HEK293 (cell line): ENCODE data around the gene TDRD10.

ENCODE experiments used
- CTCF ChIA-PET: fragments of 350-600 bp; formaldehyde crosslinking; extraction: SDS; loops from one replicate; lab custom pipeline; 2021; ENCODE audit warnings: antibody characterized with exemption; lab: Yijun Ruan, JAX
- POLR2A ChIA-PET: fragments of 300-600 bp; formaldehyde crosslinking; extraction: SDS; loops from one replicate; lab custom pipeline; 2020; ENCODE audit warnings: antibody characterized with exemption, inconsistent platforms; lab: Yijun Ruan, JAX
- H3K27ac ChIP-seq: fragments of 200-500 bp; sonication (Bioruptor generic); 2 replicates; pipeline ENCODE4 v1.5.1; 2014; ENCODE audit warnings: low read depth, low read length, control low read depth, inconsistent platforms; ENCODE audit errors: extremely low read depth
- H3K36me3 ChIP-seq, 2 experiments: fragments of 200-500 bp in 1 of 2; sonication (Bioruptor generic) in 1 of 2; 1 replicate in 1 of 2; 2 replicates in 1 of 2; pipeline ENCODE4 v1.5.1; 2014 to 2017; ENCODE audit warnings: inconsistent platforms in 2 of 2, low read length in 2 of 2; ENCODE audit not compliant: control insufficient read depth in 2 of 2, insufficient read depth in 1 of 2
- H3K4me1 ChIP-seq: fragments of 200-500 bp; sonication (Bioruptor generic); 2 replicates; pipeline ENCODE4 v1.5.1; 2014; ENCODE audit warnings: mild to moderate bottlenecking, low read length, inconsistent platforms; ENCODE audit not compliant: control insufficient read depth, insufficient read depth
- H3K4me3 ChIP-seq: 2 replicates; pipeline ENCODE4 v1.5.1; 2011; ENCODE audit warnings: low read depth, mild to moderate bottlenecking, control low read depth, low read length, moderate library complexity
- H3K9me3 ChIP-seq: fragments of 200-500 bp; sonication (Bioruptor generic); 2 replicates; pipeline ENCODE4 v1.5.1; 2014; ENCODE audit warnings: low read depth, low read length, inconsistent platforms; ENCODE audit not compliant: control insufficient read depth, insufficient read depth
- KLF7 ChIP-seq: fragments of 450-650 bp; formaldehyde crosslinking; IDR thresholded peaks from 2 replicates; pipeline ENCODE4 v1.5.1; 2016; ENCODE audit warnings: missing biosample characterization, missing genetic modification characterization, borderline replicate concordance
- OVOL3 ChIP-seq: fragments of 450-650 bp; formaldehyde crosslinking; IDR thresholded peaks from 2 replicates; pipeline ENCODE4 v1.5.1; 2016; ENCODE audit warnings: missing biosample characterization, missing genetic modification characterization
- TRIM28 ChIP-seq: IDR thresholded peaks from 2 replicates; pipeline ENCODE4 v1.6.1; 2011; ENCODE audit warnings: low read length, control low read depth, borderline replicate concordance
- ZFP69B ChIP-seq: fragments of 450-650 bp; formaldehyde crosslinking; IDR thresholded peaks from 2 replicates; pipeline ENCODE4 v1.5.1; 2016; ENCODE audit warnings: missing biosample characterization, missing genetic modification characterization
- ZNF121 ChIP-seq: fragments of 450-650 bp; formaldehyde crosslinking; IDR thresholded peaks from 2 replicates; pipeline ENCODE4 v1.5.1; 2016; ENCODE audit warnings: missing biosample characterization, missing genetic modification characterization
- ZNF157 ChIP-seq: fragments of 450-650 bp; formaldehyde crosslinking; IDR thresholded peaks from 2 replicates; pipeline ENCODE4 v1.5.1; 2016; ENCODE audit warnings: missing biosample characterization, missing genetic modification characterization
- ZNF221 ChIP-seq: fragments of 450-650 bp; formaldehyde crosslinking; IDR thresholded peaks from 2 replicates; pipeline ENCODE4 v1.5.1; 2017; ENCODE audit warnings: missing biosample characterization, missing genetic modification characterization, borderline replicate concordance
- ZNF23 ChIP-seq: fragments of 450-650 bp; formaldehyde crosslinking; IDR thresholded peaks from 2 replicates; pipeline ENCODE4 v1.5.1; 2016; ENCODE audit warnings: missing biosample characterization, missing genetic modification characterization, borderline replicate concordance
- ZNF266 ChIP-seq: fragments of 450-650 bp; formaldehyde crosslinking; IDR thresholded peaks from 2 replicates; pipeline ENCODE4 v1.5.1; 2016; ENCODE audit warnings: missing biosample characterization, missing genetic modification characterization, low read depth
- ZNF274 ChIP-seq, 2 experiments: fragments of 200-500 bp in 1 of 2; fragments of 450-650 bp in 1 of 2; sonication (Bioruptor generic) in 1 of 2; formaldehyde crosslinking in 1 of 2; IDR thresholded peaks; 2 replicates each; pipeline versions ENCODE4 v1.5.1 to v1.6.1; 2014 to 2016; ENCODE audit warnings: borderline replicate concordance in 1 of 2, inconsistent platforms in 1 of 2, low read length in 1 of 2, missing biosample characterization in 1 of 2, missing genetic modification characterization in 1 of 2
- ZNF354C ChIP-seq: fragments of 450-650 bp; formaldehyde crosslinking; IDR thresholded peaks from 2 replicates; pipeline ENCODE4 v1.5.1; 2016; ENCODE audit warnings: missing biosample characterization, missing genetic modification characterization, low read depth, borderline replicate concordance
- ZNF416 ChIP-seq: fragments of 450-650 bp; formaldehyde crosslinking; IDR thresholded peaks from 2 replicates; pipeline ENCODE4 v1.5.1; 2016; ENCODE audit warnings: missing biosample characterization, missing genetic modification characterization
- ZNF555 ChIP-seq: fragments of 450-650 bp; formaldehyde crosslinking; conservative IDR thresholded peaks from 2 replicates; pipeline ENCODE4 v1.5.1; 2017; ENCODE audit warnings: missing biosample characterization, mild to moderate bottlenecking, missing genetic modification characterization, inconsistent platforms
- ZNF623 ChIP-seq: fragments of 450-650 bp; formaldehyde crosslinking; IDR thresholded peaks from 2 replicates; pipeline ENCODE4 v1.5.1; 2016; ENCODE audit warnings: missing biosample characterization, missing genetic modification characterization
- TF ChIP-seq, protein P1 (sequence below): fragments of 450-650 bp; formaldehyde crosslinking; IDR thresholded peaks from 2 replicates; pipeline ENCODE4 v1.5.1; 2016; ENCODE audit warnings: missing biosample characterization, missing genetic modification characterization
- TF ChIP-seq, protein P2 (sequence below): fragments of 450-650 bp; formaldehyde crosslinking; IDR thresholded peaks from 2 replicates; pipeline ENCODE4 v1.5.1; 2016; ENCODE audit warnings: missing biosample characterization, missing genetic modification characterization
- TF ChIP-seq, protein P3 (sequence below): fragments of 450-650 bp; IDR thresholded peaks from 2 replicates; pipeline ENCODE4 v1.5.1; 2018; ENCODE audit warnings: missing biosample characterization, mild to moderate bottlenecking, missing genetic modification characterization
- TF ChIP-seq, protein P4 (sequence below): sonication (generic); formaldehyde crosslinking; IDR thresholded peaks from 2 replicates; pipeline ENCODE4 v1.8.1; 2022; ENCODE audit warnings: mild to moderate bottlenecking, moderate library complexity, missing genetic modification reagents
- TF ChIP-seq, protein P5 (sequence below): fragments of 450-650 bp; formaldehyde crosslinking; IDR thresholded peaks from 2 replicates; pipeline ENCODE4 v1.5.1; 2016; ENCODE audit warnings: missing biosample characterization, missing genetic modification characterization, borderline replicate concordance
- TF ChIP-seq, protein P6 (sequence below): fragments of 450-650 bp; formaldehyde crosslinking; IDR thresholded peaks from 2 replicates; pipeline ENCODE4 v1.5.1; 2016; ENCODE audit warnings: missing biosample characterization, missing genetic modification characterization

Gene TDRD10

DNA sequence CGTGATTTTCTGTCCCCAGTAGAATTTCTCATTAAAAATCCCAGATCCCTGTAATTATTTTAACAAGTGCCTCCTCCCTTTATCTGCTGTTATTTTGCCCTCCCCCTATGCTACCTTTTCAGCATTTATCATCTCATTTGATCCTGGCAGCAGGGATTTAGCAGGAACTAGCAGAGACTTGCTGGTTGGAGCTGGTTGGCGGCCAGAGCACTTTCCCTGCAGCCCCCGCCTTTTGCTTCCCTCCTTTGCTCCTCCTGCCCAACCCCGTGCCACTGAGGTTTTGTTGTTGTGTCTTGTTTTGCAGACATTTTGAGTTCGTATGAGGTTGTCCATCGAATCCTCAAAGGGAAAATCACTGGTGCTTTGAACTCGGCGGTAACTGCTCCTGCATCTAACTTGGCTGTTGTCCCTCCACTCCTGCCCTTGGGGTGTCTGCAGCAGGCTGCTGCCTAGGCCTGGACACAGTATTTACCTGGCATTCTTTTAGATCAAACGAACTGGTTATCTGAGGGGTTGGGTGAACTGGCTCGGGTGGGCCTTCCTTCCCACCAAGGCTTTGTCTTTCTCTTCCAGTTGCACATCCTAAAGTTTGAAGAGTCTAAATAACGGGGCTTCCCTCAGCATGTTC, 45.2 kb downstream of the TDRD10 start:
- peaks cover 13 to 43% of the 10 kb centered on the region in 2 experiments for H3K36me3 ChIP-seq
- CTCF ChIA-PET = interaction anchor here (0.5 to 6.6 kb wide), 46 partner anchors 8 to 538 kb away, joined by 3 to 205 read pairs (median 4); partner anchors contain the start of gene ATP8B2
- H3K27ac ChIP-seq = no peak overlapping the region
- POLR2A ChIA-PET = interaction anchor here (0.6 to 1.2 kb wide), 3 partner anchors 11 to 238 kb away, joined by 4 to 8 read pairs (median 5); no protein-coding TSS in a partner anchor
- TF ChIP-seq ZNF354C (no peak), ZFP69B (tag by site-specific recombination) (no peak), ZNF157 (no peak), ZNF23 (no peak), TRIM28 (no peak), ZNF266 (no peak), ZNF623 (tag by site-specific recombination) (no peak), ZNF121 (tag by site-specific recombination) (no peak), ZNF416 (tag by site-specific recombination) (no peak), ZNF555 (tag by site-specific recombination) (no peak), ZNF274 (IDR thresholded peaks at IDR 0.05; ENCODE audit: low read length) (no peak), ZNF274 (tag by site-specific recombination; IDR thresholded peaks at IDR 0.05; ENCODE audit: borderline replicate concordance) (no peak), OVOL3 (tag by site-specific recombination) (no peak), ZNF221 (tag by site-specific recombination) (no peak), KLF7 (tag by site-specific recombination) (no peak)
- TF ChIP-seq, protein P1, sequence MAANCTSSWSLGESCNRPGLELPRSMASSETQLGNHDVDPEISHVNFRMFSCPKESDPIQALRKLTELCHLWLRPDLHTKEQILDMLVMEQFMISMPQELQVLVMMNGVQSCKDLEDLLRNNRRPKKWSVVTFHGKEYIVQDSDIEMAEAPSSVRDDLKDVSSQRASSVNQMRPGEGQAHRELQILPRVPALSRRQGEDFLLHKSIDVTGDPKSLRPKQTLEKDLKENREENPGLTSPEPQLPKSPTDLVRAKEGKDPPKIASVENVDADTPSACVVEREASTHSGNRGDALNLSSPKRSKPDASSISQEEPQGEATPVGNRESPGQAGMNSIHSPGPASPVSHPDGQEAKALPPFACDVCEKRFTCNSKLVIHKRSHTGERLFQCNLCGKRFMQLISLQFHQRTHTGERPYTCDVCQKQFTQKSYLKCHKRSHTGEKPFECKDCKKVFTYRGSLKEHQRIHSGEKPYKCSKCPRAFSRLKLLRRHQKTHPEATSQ = no peak
- TF ChIP-seq, protein P2, sequence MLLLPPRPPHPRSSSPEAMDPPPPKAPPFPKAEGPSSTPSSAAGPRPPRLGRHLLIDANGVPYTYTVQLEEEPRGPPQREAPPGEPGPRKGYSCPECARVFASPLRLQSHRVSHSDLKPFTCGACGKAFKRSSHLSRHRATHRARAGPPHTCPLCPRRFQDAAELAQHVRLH (tag by site-specific recombination) = no peak
- TF ChIP-seq, protein P3, sequence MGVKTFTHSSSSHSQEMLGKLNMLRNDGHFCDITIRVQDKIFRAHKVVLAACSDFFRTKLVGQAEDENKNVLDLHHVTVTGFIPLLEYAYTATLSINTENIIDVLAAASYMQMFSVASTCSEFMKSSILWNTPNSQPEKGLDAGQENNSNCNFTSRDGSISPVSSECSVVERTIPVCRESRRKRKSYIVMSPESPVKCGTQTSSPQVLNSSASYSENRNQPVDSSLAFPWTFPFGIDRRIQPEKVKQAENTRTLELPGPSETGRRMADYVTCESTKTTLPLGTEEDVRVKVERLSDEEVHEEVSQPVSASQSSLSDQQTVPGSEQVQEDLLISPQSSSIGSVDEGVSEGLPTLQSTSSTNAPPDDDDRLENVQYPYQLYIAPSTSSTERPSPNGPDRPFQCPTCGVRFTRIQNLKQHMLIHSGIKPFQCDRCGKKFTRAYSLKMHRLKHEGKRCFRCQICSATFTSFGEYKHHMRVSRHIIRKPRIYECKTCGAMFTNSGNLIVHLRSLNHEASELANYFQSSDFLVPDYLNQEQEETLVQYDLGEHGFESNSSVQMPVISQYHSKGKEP (tag by site-specific recombination) = no peak
- TF ChIP-seq, protein P4, sequence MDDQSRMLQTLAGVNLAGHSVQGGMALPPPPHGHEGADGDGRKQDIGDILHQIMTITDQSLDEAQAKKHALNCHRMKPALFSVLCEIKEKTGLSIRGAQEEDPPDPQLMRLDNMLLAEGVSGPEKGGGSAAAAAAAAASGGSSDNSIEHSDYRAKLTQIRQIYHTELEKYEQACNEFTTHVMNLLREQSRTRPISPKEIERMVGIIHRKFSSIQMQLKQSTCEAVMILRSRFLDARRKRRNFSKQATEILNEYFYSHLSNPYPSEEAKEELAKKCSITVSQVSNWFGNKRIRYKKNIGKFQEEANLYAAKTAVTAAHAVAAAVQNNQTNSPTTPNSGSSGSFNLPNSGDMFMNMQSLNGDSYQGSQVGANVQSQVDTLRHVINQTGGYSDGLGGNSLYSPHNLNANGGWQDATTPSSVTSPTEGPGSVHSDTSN = no peak
- TF ChIP-seq, protein P5, sequence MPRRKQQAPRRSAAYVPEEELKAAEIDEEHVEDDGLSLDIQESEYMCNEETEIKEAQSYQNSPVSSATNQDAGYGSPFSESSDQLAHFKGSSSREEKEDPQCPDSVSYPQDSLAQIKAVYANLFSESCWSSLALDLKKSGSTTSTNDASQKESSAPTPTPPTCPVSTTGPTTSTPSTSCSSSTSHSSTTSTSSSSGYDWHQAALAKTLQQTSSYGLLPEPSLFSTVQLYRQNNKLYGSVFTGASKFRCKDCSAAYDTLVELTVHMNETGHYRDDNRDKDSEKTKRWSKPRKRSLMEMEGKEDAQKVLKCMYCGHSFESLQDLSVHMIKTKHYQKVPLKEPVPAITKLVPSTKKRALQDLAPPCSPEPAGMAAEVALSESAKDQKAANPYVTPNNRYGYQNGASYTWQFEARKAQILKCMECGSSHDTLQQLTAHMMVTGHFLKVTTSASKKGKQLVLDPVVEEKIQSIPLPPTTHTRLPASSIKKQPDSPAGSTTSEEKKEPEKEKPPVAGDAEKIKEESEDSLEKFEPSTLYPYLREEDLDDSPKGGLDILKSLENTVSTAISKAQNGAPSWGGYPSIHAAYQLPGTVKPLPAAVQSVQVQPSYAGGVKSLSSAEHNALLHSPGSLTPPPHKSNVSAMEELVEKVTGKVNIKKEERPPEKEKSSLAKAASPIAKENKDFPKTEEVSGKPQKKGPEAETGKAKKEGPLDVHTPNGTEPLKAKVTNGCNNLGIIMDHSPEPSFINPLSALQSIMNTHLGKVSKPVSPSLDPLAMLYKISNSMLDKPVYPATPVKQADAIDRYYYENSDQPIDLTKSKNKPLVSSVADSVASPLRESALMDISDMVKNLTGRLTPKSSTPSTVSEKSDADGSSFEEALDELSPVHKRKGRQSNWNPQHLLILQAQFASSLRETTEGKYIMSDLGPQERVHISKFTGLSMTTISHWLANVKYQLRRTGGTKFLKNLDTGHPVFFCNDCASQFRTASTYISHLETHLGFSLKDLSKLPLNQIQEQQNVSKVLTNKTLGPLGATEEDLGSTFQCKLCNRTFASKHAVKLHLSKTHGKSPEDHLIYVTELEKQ (tag by site-specific recombination) = no peak
- TF ChIP-seq, protein P6, sequence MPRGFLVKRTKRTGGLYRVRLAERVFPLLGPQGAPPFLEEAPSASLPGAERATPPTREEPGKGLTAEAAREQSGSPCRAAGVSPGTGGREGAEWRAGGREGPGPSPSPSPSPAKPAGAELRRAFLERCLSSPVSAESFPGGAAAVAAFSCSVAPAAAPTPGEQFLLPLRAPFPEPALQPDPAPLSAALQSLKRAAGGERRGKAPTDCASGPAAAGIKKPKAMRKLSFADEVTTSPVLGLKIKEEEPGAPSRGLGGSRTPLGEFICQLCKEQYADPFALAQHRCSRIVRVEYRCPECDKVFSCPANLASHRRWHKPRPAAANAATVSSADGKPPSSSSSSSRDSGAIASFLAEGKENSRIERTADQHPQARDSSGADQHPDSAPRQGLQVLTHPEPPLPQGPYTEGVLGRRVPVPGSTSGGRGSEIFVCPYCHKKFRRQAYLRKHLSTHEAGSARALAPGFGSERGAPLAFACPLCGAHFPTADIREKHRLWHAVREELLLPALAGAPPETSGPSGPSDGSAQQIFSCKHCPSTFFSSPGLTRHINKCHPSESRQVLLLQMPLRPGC = no peak
- H3K9me3 ChIP-seq = no peaks in the 10 kb centered on the region
- H3K4me1 ChIP-seq = no peaks in the 10 kb centered on the region
- no peak overlapping the region for H3K4me3 ChIP-seq
